Nephron (organoid): ENCODE results near the gene RNF13.
"Not testable (repeated sequence)": the region's sequence is repeated elsewhere in the genome, so short reads cannot be mapped to it uniquely, and the experiment has no call there.

Experiments
- H3K27ac Mint-ChIP-seq, 3 experiments: 2 replicates each; pipeline ENCODE4 v1.8.0; 2020; ENCODE audit warnings: mixed read lengths in 3 of 3, mild to moderate bottlenecking in 2 of 3, moderate library complexity in 1 of 3
- H3K27me3 Mint-ChIP-seq: 2 replicates; pipeline ENCODE4 v1.8.0; 2021; ENCODE audit warnings: low read depth, mild to moderate bottlenecking, moderate library complexity, mixed read lengths
- H3K36me3 Mint-ChIP-seq: 2 replicates; pipeline ENCODE4 v1.8.0; 2020; ENCODE audit warnings: low read depth, mixed read lengths
- H3K4me1 Mint-ChIP-seq: 2 replicates; pipeline ENCODE4 v1.8.0; 2020; ENCODE audit warnings: mixed read lengths
- H3K4me3 Mint-ChIP-seq, 3 experiments: 2 replicates each; pipeline ENCODE4 v1.8.0; 2020; ENCODE audit warnings: mild to moderate bottlenecking in 3 of 3, mixed read lengths in 3 of 3, moderate library complexity in 2 of 3
- H3K9me3 Mint-ChIP-seq: 2 replicates; pipeline ENCODE4 v1.8.0; 2020; ENCODE audit warnings: mixed read lengths
- CTCF ChIP-seq, 3 experiments: fragments of 200-600 bp; sonication (generic); IDR thresholded peaks; one replicate each; pipeline ENCODE4 v1.5.0; 2021; ENCODE audit warnings: antibody characterized with exemption in 3 of 3; ENCODE audit not compliant: unreplicated experiment in 3 of 3

Gene RNF13

GRCh38 chr3:149881879-149882278 is 68.9 kb downstream of the RNF13 start:
- Mint-ChIP-seq H3K9me3 (peaks cover 15% of the 10 kb centered on the region), H3K4me3 (no peak overlapping the region)
- no peak for TF ChIP-seq CTCF (IDR thresholded peaks at IDR 0.05; ENCODE audit: unreplicated experiment in 3 of 3)

GRCh38 chr3:149883134-149883533 is 70.1 kb downstream of the RNF13 start:
- no peaks in the 10 kb centered on the region for H3K4me1 Mint-ChIP-seq
- H3K36me3 Mint-ChIP-seq: peaks cover 32% of the 10 kb centered on the region
- no peak for TF ChIP-seq CTCF (IDR thresholded peaks at IDR 0.05; ENCODE audit: unreplicated experiment in 3 of 3)
- peaks cover 15% of the 10 kb centered on the region for H3K9me3 Mint-ChIP-seq
- H3K27ac Mint-ChIP-seq: no peak overlapping the region
- H3K27me3 Mint-ChIP-seq: no peaks in the 10 kb centered on the region
- H3K4me3 Mint-ChIP-seq: no peak overlapping the region

More at GRCh38 chr3:149881879-149882278, 68.9 kb downstream of the RNF13 start:
- Mint-ChIP-seq H3K27me3 (no peaks in the 10 kb centered on the region), H3K27ac (no peak overlapping the region), H3K4me1 (no peaks in the 10 kb centered on the region), H3K36me3 (peaks cover 26% of the 10 kb centered on the region)

DNA sequence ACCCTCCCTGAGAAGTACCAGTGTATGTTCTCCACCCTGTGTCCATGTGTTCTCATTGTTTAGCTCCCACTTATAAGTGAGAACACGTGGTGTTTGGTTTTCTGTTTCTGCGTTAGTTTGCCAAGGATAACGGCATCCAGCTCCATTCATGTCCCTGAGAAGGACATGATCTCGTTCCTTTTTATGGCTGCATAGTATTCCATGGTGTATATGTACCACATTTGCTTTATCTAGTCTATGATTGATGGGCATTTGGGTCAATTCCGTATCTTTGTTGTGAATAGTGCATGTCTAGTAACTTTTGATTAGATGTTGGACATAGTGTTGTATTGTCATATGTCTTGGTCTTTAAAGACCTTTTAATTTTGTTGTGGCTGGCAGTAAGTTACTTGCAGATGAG is 70.8 kb downstream of the RNF13 start:
- Mint-ChIP-seq H3K9me3 (peaks cover 15% of the 10 kb centered on the region), H3K36me3 (peaks cover 36% of the 10 kb centered on the region)
- not testable (repeated sequence) for H3K4me1 Mint-ChIP-seq, H3K27ac Mint-ChIP-seq, H3K4me3 Mint-ChIP-seq, H3K27me3 Mint-ChIP-seq

DNA sequence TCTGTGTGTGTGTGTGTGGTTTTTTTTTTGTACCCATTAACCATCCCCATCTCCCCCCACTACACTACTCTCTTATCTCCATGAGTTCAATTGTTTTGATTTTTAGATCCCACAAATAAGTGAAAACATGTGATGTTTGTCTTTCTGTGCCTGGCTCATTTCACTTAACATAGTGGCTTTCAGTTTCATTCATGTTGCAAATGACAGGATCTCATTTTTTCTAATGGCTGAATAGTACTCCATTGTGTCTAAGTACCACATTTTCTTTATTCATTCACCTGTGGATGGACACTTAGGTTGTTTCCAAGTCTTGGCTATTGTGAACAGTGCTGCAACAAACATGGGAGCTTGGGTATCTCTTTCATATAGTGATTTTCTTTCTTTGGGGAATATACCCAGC is 71.8 kb downstream of the RNF13 start:
- peaks cover 42% of the 10 kb centered on the region for H3K36me3 Mint-ChIP-seq
- H3K27ac Mint-ChIP-seq, H3K27me3 Mint-ChIP-seq: not testable (repeated sequence)

DNA sequence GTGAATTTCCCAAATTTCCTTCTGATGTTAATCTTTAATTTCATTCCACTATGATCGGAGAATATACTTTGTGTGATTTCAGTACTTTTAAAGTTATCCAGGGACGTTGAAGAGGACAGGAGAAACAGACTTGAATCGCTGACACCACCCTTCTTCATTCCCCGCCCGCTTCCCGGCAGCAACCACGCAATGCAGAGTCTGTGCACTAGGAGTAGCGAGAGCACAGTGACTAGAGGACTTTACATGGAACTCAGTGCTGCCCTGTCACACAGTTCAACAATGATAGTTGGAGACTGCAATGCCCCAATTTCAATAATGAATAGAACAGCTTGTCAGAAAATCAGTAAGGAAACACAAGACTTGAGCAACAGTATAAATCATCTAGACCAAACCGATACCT is 73.9 kb downstream of the RNF13 start:
- no peak overlapping the region for H3K27ac Mint-ChIP-seq
- no peak overlapping the region for H3K4me3 Mint-ChIP-seq
- no peaks in the 10 kb centered on the region for H3K4me1 Mint-ChIP-seq
- H3K27me3 Mint-ChIP-seq: peaks cover 4% of the 10 kb centered on the region
- H3K9me3 Mint-ChIP-seq: peaks cover 15% of the 10 kb centered on the region
- TF ChIP-seq CTCF (IDR thresholded peaks at IDR 0.05; ENCODE audit: unreplicated experiment in 3 of 3): no peak
- peaks cover 46% of the 10 kb centered on the region for H3K36me3 Mint-ChIP-seq

More for the DNA sequence above, 71.8 kb downstream of the RNF13 start:
- H3K9me3 Mint-ChIP-seq: peaks cover 15% of the 10 kb centered on the region
- H3K4me3 Mint-ChIP-seq, H3K4me1 Mint-ChIP-seq: not testable (repeated sequence)

DNA sequence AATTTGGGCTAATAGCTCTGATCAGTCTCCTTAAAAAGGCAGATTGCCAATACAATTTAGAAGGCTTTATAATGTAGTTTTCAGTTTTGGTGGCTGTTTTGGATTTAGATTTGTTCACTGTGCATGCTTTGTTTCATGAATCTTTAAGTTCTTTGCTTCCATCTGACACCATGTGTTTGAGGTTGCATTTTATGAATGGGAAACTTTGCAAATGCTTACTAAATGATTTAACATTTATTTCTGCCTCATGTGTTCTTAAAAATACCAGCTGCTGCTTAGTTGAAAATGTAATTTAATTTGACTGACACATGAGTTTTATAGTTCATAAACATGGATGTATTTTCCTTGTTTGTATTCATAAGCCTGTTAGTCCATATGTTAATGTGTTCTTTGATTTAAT is 78.6 kb downstream of the RNF13 start:
- Mint-ChIP-seq H3K36me3 (peaks cover 22% of the 10 kb centered on the region), H3K9me3 (no peaks in the 10 kb centered on the region), H3K4me3 (no peak overlapping the region), H3K4me1 (no peaks in the 10 kb centered on the region), H3K27ac (no peak overlapping the region), H3K27me3 (peaks cover 4% of the 10 kb centered on the region)
- TF ChIP-seq CTCF (IDR thresholded peaks at IDR 0.05; ENCODE audit: unreplicated experiment in 3 of 3): no peak

DNA sequence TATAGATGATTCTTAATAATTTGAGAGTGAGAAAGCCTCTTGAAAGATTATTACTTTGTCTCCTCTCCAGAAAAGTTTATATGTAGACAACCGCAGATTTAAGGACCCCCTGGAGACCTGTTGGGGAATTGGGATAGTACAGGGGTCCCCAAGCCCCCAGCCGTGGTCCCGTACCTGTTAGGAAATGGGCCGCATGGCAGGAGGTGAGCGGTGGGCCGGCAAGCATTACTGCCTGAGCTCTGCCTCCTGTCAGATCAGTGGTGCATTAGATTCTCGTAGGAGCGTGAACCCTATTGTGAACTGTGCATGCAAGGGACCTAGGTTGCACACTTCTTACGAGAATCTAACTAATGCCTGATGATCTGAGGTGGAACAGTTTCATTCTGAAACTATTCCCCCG is 79.4 kb downstream of the RNF13 start:
- no peaks in the 10 kb centered on the region for H3K9me3 Mint-ChIP-seq
- no peak overlapping the region for H3K27ac Mint-ChIP-seq
- H3K36me3 Mint-ChIP-seq: peaks cover 17% of the 10 kb centered on the region
- peaks cover 4% of the 10 kb centered on the region for H3K27me3 Mint-ChIP-seq
- no peaks in the 10 kb centered on the region for H3K4me1 Mint-ChIP-seq
- H3K4me3 Mint-ChIP-seq: no peak overlapping the region
- TF ChIP-seq CTCF (IDR thresholded peaks at IDR 0.05; ENCODE audit: unreplicated experiment in 3 of 3): no peak
